H1 (cell line): ENCODE results near the gene NOP16. TPM values are rescaled to one million over a fixed set of nuclear protein-coding genes. Genes with fewer than 3 reads are reported as not detected.

Experiments
- CTCF ChIA-PET: fragments of 300-600 bp; sonication (Branson Sonifier 250); formaldehyde crosslinking; loops from one replicate; lab custom pipeline; 2021; ENCODE audit not compliant: partially characterized antibody; lab: Charles Lee
- POLR2A ChIA-PET: fragments of 300-600 bp; sonication (Branson Sonifier 250); formaldehyde crosslinking; loops from one replicate; lab custom pipeline; 2021; ENCODE audit warnings: inconsistent platforms; ENCODE audit not compliant: partially characterized antibody; lab: Charles Lee
- DNase-seq, 2 experiments: peaks; one replicate each; pipeline versions ENCODE4 v3.0.0 to v3.0.0-alpha.2; 2010 to 2022; ENCODE audit warnings: low spot score in 2 of 2, low read depth in 1 of 2, mixed read lengths in 1 of 2
- FAIRE-seq: peaks from 2 replicates; lab custom pipeline; 2011; peaks lifted over from hg19 to GRCh38; lab: Jason Lieb, UNC
- H2AFZ ChIP-seq: 2 replicates; pipeline ENCODE4 v1.8.1; 2012; ENCODE audit warnings: low read length, inconsistent platforms
- H2AK5ac ChIP-seq: 2 replicates; pipeline ENCODE4 v1.6.1; 2013; ENCODE audit warnings: low read depth, low read length
- H2BK120ac ChIP-seq: replicated peaks from 2 replicates; pipeline ENCODE3; 2013; ENCODE audit warnings: low read depth, low read length, inconsistent platforms
- H2BK12ac ChIP-seq: 2 replicates; pipeline ENCODE4 v1.6.1; 2013; ENCODE audit warnings: low read depth, low read length
- H2BK15ac ChIP-seq: 2 replicates; pipeline ENCODE4 v1.6.1; 2013; ENCODE audit warnings: low read length
- H2BK20ac ChIP-seq: 2 replicates; pipeline ENCODE4 v1.6.1; 2013; ENCODE audit warnings: low read length
- H2BK5ac ChIP-seq: 2 replicates; pipeline ENCODE4 v1.6.1; 2013; ENCODE audit warnings: low read depth, low read length
- H3K14ac ChIP-seq: 2 replicates; pipeline ENCODE4 v1.6.1; 2013; ENCODE audit warnings: inconsistent platforms; ENCODE audit not compliant: insufficient read length
- H3K18ac ChIP-seq: 2 replicates; pipeline ENCODE4 v1.6.1; 2013; ENCODE audit warnings: low read length; ENCODE audit errors: extremely low read depth
- H3K23ac ChIP-seq: 2 replicates; pipeline ENCODE4 v1.6.1; 2013; ENCODE audit warnings: inconsistent platforms; ENCODE audit not compliant: insufficient read length
- H3K23me2 ChIP-seq: 2 replicates; pipeline ENCODE4 v1.6.1; 2013; ENCODE audit warnings: low read depth, low read length
- H3K27ac ChIP-seq: 2 replicates; pipeline ENCODE4 v1.6.1; 2011; ENCODE audit warnings: low read depth, low read length, inconsistent platforms
- H3K27me3 ChIP-seq, 4 experiments: replicated peaks in 1 of 4; 1 replicate in 1 of 4; 2 replicates in 3 of 4; pipeline versions ENCODE4 v1.6.1 to v1.8.1; 2011 to 2013; ENCODE audit warnings: low read length in 3 of 4, mild to moderate bottlenecking in 3 of 4, inconsistent platforms in 2 of 4, mixed read lengths in 2 of 4, moderate library complexity in 1 of 4; ENCODE audit not compliant: control insufficient read depth in 3 of 4, insufficient read depth in 3 of 4; ENCODE audit errors: extremely low read depth in 1 of 4
- H3K36me3 ChIP-seq, 4 experiments: 2 replicates each; pipeline versions ENCODE4 v1.6.1 to v1.8.1; 2011 to 2013; ENCODE audit warnings: mild to moderate bottlenecking in 4 of 4, low read length in 3 of 4, moderate library complexity in 2 of 4, control low read depth in 1 of 4, inconsistent platforms in 1 of 4; ENCODE audit not compliant: insufficient read depth in 4 of 4, control insufficient read depth in 2 of 4
- H3K4ac ChIP-seq: replicated peaks from 2 replicates; pipeline ENCODE3; 2013; ENCODE audit warnings: low read length, low read depth, mixed read lengths, inconsistent platforms; ENCODE audit not compliant: insufficient read length
- H3K4me1 ChIP-seq, 4 experiments: replicated peaks in 1 of 4; 1 replicate in 1 of 4; 2 replicates in 3 of 4; pipeline versions ENCODE4 v1.6.1 to v1.8.1; 2011 to 2013; ENCODE audit warnings: low read length in 3 of 4, inconsistent platforms in 2 of 4, mixed read lengths in 1 of 4; ENCODE audit not compliant: insufficient read depth in 4 of 4, control insufficient read depth in 3 of 4
- H3K4me2 ChIP-seq, 2 experiments: 2 replicates each; pipeline versions ENCODE4 v1.6.1 to v1.8.1; 2011 to 2013; ENCODE audit warnings: low read depth in 2 of 2, low read length in 2 of 2, control low read depth in 1 of 2, inconsistent platforms in 1 of 2, mild to moderate bottlenecking in 1 of 2; ENCODE audit not compliant: insufficient read depth in 1 of 2
- H3K4me3 ChIP-seq, 4 experiments: fragments of 200-600, 300-600 bp in 1 of 4; sonication (generic), shearing (Covaris generic), sonication (Bioruptor Twin) in 1 of 4; 2 replicates each; pipeline versions ENCODE4 v1.5.1 to v1.8.1; 2011 to 2016; ENCODE audit warnings: low read length in 4 of 4, low read depth in 3 of 4, control low read depth in 2 of 4, inconsistent platforms in 2 of 4, mild to moderate bottlenecking in 2 of 4, mixed read lengths in 1 of 4, moderate library complexity in 1 of 4; ENCODE audit not compliant: insufficient read depth in 2 of 4; ENCODE audit errors: extremely low read depth in 1 of 4
- H3K56ac ChIP-seq: replicated peaks from 2 replicates; pipeline ENCODE3; 2013; ENCODE audit warnings: low read depth, mild to moderate bottlenecking, mixed read lengths, low read length, inconsistent platforms; ENCODE audit not compliant: insufficient read length
- H3K79me1 ChIP-seq: 2 replicates; pipeline ENCODE4 v1.6.1; 2013; ENCODE audit warnings: low read depth, low read length, control low read depth
- H3K79me2 ChIP-seq, 2 experiments: 2 replicates each; pipeline versions ENCODE4 v1.6.1 to v1.8.1; 2012 to 2013; ENCODE audit warnings: low read length in 2 of 2, mild to moderate bottlenecking in 2 of 2, inconsistent platforms in 1 of 2; ENCODE audit not compliant: insufficient read depth in 2 of 2, control insufficient read depth in 1 of 2
- H3K9ac ChIP-seq, 4 experiments: replicated peaks in 1 of 4; 1 replicate in 1 of 4; 2 replicates in 3 of 4; pipeline versions ENCODE4 v1.6.1 to v1.8.1; 2011 to 2013; ENCODE audit warnings: low read depth in 3 of 4, low read length in 3 of 4, control low read depth in 2 of 4, mild to moderate bottlenecking in 2 of 4, moderate library complexity in 2 of 4, inconsistent platforms in 1 of 4; ENCODE audit errors: extremely low read depth in 1 of 4
- H3K9me3 ChIP-seq, 2 experiments: 2 replicates each; pipeline versions ENCODE4 v1.6.1 to v1.8.1; 2012 to 2013; ENCODE audit warnings: mild to moderate bottlenecking in 2 of 2, moderate library complexity in 2 of 2, control low read depth in 1 of 2, inconsistent platforms in 1 of 2, low read depth in 1 of 2, low read length in 1 of 2, mixed read lengths in 1 of 2; ENCODE audit not compliant: insufficient read depth in 2 of 2
- H4K20me1 ChIP-seq, 2 experiments: replicated peaks in 1 of 2; 2 replicates each; pipeline versions ENCODE3 to v1.8.1; 2011 to 2013; ENCODE audit warnings: inconsistent platforms in 2 of 2, low read length in 2 of 2, mild to moderate bottlenecking in 1 of 2; ENCODE audit not compliant: insufficient read depth in 2 of 2, control insufficient read depth in 1 of 2
- H4K5ac ChIP-seq: 2 replicates; pipeline ENCODE4 v1.6.1; 2013; ENCODE audit warnings: low read length, low read depth, mixed read lengths, inconsistent platforms; ENCODE audit not compliant: insufficient read length
- H4K8ac ChIP-seq: 2 replicates; pipeline ENCODE4 v1.8.0; 2013; ENCODE audit warnings: mild to moderate bottlenecking, moderate library complexity, low read length, inconsistent platforms; ENCODE audit not compliant: insufficient read depth; ENCODE audit errors: extremely low read depth
- H4K91ac ChIP-seq: replicated peaks from 2 replicates; pipeline ENCODE3; 2013; ENCODE audit warnings: low read length, mixed read lengths, inconsistent platforms; ENCODE audit not compliant: insufficient read length
- WGBS, 2 experiments: shearing (Covaris generic) in 1 of 2; methylation state at CpG; one replicate each; pipeline versions ENCODE4 v1.1.6 to v1.1.7; 2013 to 2015; ENCODE audit warnings: low lambda C conversion rate in 2 of 2, mixed read lengths in 2 of 2, inconsistent platforms in 1 of 2, low coverage in 1 of 2, missing lambda C conversion rate in 1 of 2; ENCODE audit not compliant: insufficient replicate concordance in 2 of 2, insufficient coverage in 1 of 2, insufficient read length in 1 of 2; ENCODE audit errors: extremely low coverage in 1 of 2, missing lambda C conversion rate in 1 of 2; 5-methylcytosine and 5-hydroxymethylcytosine counted together
- polyA plus RNA-seq, 7 experiments: library from polyadenylated mRNA; depleted of rRNA in 3 of 7; stranded (reverse) in 5 of 7; unstranded in 2 of 7; fragments of >200 nt in 5 of 7; fragments of 200-250 nt in 2 of 7; gene quantifications; 1 replicate in 5 of 7; 2 replicates in 1 of 7; 4 replicates in 1 of 7; pipeline versions ENCODE4 v1.2.1 to v1.2.3, GENCODE V29; 2011 to 2013; ENCODE audit warnings: missing spikeins in 2 of 7, mixed read lengths in 2 of 7
- total RNA-seq: library from RNA; stranded (reverse); fragmentation: NEBNext Ultra II Directional; extraction: Animal tissue kit (Norgen Biotek cat#: 25700); gene quantifications from 2 replicates; pipeline ENCODE4 v1.2.1, GENCODE V29; 2021

NOP16 gene
- total and polyA plus RNA-seq, 2 of the 8 experiments (the other 6 are each of a cell fraction or from before 2014, with no cell fraction given), result 46.9 to 65.2 TPM

DNA sequence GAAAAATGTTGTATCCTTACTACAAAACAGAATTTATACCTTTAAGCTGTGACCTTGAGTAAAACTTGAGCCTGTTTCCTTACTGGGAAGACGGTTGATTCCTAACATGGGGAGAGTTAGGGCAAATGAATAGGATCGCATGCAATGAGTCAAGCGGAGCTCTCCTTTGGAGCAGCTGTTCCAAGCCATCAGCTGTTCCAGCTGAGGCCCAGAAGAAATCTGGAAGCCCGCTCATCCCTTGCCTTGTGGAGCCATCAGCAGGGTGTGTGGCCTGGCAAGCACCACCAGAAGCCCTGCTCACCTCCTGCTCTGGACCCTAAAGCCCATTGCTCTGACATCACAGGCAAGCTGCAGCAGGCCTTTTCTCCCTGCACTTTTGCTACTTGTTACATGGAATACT, 34.9 kb downstream of the NOP16 start:
- POLR2A ChIA-PET, result interaction anchor here (1.3 to 2.0 kb wide), 2 partner anchors 12 to 34 kb away, joined by 3 to 5 read pairs; partner anchors contain the start of genes HIGD2A and NOP16
- H3K18ac ChIP-seq, result no peak overlapping the region
- no peak overlapping the region for H3K56ac ChIP-seq
- H3K9me3 ChIP-seq, result no peaks in the 10 kb centered on the region
- CTCF ChIA-PET, result interaction anchor here (1.9 kb wide), 1 partner anchor 25 kb away, joined by 6 read pairs; no protein-coding TSS in a partner anchor
- H2AK5ac ChIP-seq, result no peak overlapping the region
- no peak overlapping the region for H4K5ac ChIP-seq
- DNase-seq, result no peak
- peaks cover 11 to 29% of the 10 kb centered on the region in 2 experiments for H4K20me1 ChIP-seq
- no peak overlapping the region for H2BK120ac ChIP-seq
- no peak overlapping the region for H3K4ac ChIP-seq
- H3K4me3 ChIP-seq, result no peak overlapping the region
- peaks cover 17 to 84% (median 48%) of the 10 kb centered on the region in 4 experiments for H3K36me3 ChIP-seq
- H3K27me3 ChIP-seq, result no peaks in the 10 kb centered on the region
- no peak overlapping the region for H4K91ac ChIP-seq
- 90% methylated on average over 4 of the region's 4 CpGs; no CpG with 5 or more reads in 1 of the 2 experiments for WGBS, 2 experiments
- no peak overlapping the region for H4K8ac ChIP-seq
- no peak overlapping the region for H2AFZ ChIP-seq
- no peak overlapping the region for H2BK20ac ChIP-seq
- H3K23me2 ChIP-seq, result no peaks in the 10 kb centered on the region
- peaks cover 19% of the 10 kb centered on the region for H3K79me1 ChIP-seq
- H3K79me2 ChIP-seq, result peaks cover 4 to 63% of the 10 kb centered on the region in 2 experiments
- H2BK15ac ChIP-seq, result no peak overlapping the region
- no peak overlapping the region for H3K4me2 ChIP-seq
- no peak overlapping the region for H3K9ac ChIP-seq
- H3K27ac ChIP-seq, result no peak overlapping the region
- no peaks in the 10 kb centered on the region for H3K4me1 ChIP-seq
- H2BK5ac ChIP-seq, result no peak overlapping the region
- H3K23ac ChIP-seq, result no peak overlapping the region
- H3K14ac ChIP-seq, result no peak overlapping the region
- no peak for FAIRE-seq
- no peak overlapping the region for H2BK12ac ChIP-seq
